Stimulated activated CD4-positive, alpha-beta T cell treated with anti-CD3 and anti-CD28 coated beads, Interleukin-1b, Interleukin-23, amount 100 ng/mL, for 24 hours (primary cell): Measurements from ENCODE around the gene RSPH3.
"Not testable (repeated sequence)": the region's sequence is repeated elsewhere in the genome, so short reads cannot be mapped to it uniquely, and the experiment has no call there.

ENCODE experiments used
- DNase-seq, 4 experiments: peaks; one replicate each; pipeline ENCODE4 v3.0.0-alpha.2; 2020; ENCODE audit warnings: low read depth in 4 of 4, low spot score in 1 of 4

The RSPH3 gene

DNA sequence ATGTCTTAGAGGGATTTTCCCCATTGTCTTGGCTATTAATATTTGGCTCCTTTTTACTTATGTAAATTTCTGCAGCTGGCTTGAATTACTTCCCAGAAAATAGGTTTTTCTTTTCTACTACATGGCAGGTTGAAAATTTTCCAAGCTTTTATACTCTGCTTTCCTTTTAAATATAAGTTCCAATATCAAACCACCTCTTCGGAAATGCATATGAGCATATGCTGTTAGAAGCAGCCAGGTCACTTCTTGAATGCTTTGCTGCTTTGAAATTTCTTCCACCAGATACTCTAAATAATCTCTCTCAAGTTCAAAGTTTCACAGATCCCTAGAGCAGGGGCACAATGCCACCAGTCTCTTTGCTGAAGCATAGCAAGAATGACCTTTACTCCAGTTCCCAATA, 25.2 kb upstream of the RSPH3 start:
- not testable (repeated sequence) for DNase-seq

DNA sequence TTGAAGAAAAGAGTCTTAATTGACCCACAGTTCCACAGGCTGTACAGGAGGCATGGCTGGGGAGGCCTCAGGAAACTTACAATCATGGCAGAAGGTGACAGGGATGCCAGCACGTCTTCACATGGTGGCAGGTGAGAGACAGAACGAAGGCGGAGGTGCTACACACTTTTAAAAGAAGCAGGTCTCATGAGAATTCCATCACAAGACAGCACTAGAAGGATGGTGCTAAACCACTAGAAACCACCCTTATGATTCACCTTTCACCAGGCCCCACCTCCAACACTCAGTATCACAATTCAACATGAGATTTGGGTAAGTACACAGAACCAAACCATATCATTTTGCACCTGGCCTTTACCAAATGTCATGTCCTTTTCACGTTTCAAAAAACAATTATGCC, 23.9 kb upstream of the RSPH3 start:
- no peak for DNase-seq

DNA sequence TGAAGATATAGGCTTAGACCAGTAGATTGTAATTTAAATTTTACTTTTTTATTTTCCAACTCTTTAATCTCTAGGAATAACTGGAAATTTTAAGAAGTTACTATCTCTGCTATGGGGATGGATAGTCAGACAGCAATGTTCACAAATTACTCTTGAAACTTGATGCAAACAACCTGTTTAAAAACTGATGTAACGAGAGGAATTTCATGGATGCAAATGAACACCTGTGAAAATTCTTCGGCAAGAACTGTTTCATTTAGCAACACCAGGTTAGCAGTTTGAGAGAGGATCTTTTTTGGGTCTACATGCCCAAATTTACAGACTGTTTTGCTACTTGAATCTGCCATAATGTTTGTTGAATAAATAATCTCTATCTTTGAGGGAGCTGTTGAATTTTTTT, 20.0 kb upstream of the RSPH3 start:
- no peak for DNase-seq

DNA sequence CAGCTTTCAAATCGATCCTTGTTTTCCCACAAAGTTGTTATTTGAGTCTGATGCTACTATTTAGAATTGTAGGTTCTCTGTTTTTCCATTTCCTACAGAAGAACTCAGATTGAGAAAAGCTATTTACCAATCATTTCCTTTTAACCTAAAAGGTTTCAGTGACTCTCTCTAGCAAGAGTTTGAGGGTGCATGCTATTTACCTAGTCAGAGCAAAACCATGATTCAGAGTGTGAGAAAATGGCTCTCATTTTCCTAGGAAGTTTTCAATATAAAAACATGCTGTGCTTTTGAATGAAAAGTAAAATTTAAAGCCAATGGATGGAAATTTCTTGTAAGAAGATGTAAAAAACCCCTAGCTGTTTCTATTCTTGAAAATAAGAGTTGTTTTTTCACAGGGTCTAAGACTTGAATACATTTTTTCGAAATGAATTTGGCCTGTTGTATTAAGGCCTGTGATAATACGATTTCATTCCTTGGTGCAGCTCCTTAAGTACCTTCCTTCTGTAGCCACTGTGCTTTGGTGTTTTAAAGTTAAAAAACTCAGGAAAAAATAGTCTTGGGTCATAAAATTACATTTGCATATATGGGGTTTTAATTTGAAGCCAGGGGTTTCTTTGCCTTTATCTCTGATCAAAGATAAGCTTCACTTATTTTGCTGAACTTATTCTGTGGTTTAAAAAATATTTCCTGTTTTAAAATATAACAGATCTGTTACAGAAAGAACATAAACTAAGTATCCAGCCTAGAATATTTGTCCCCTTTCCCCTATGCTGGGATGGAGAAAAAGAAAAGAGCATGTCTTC, 18.0 kb upstream of the RSPH3 start:
- no peak for DNase-seq

DNA sequence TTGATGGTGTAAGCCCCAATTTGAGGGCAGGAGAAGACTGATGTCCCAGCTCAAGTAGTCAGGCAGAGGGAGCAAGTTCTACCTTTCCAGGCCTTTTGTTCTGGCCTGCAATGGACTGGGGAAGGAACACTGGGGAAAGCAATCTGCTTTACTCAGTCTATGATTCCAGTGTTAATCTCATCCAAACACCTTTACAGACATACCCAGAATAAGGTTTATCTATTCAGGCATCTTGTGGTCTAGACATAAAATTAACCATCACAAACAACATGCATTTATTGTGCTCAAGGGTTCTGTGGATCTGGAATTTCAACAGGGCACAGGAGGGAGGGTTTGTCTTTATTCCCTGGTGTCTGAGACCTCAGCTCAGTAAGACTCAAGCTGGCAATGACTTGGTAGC, 14.4 kb upstream of the RSPH3 start:
- no peak for DNase-seq

DNA sequence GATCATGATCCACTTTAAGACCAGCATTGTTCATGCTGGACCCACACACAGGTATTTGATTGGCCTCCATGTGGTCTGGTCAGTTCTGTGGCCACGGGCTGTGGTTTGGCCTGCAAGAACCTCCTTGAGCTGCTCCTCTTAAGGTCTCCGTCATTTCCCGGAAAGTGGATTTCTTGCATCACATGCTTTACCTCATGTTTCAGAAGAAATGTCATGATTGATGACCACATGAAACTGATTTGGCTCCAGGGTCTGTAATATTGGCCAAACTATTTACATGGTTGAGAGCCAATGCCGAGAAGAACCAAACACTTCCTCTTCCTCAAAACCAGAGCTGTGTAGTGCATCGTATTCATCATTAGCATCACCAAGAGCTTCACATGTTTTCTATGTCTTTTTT, 13.2 kb upstream of the RSPH3 start:
- no peak for DNase-seq

DNA sequence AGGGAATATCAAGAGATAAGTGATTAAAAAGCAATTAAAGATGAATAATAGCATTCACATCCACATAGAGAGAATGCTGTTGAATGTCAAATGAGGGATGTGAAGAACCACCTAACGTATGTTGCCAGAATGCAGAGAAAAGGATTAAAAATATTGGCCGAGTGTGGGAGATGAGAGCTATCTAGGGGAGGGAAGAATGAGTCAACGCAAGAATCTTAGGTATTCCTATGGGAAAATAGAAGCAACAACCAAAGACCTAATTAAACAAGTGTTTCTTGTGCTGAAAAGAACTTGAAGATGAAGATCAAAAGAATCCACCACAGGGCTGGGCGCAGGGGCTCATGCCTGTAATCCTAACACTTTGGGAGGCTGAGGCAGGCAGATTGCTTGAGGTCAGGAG, 12.2 kb upstream of the RSPH3 start:
- no peak for DNase-seq

DNA sequence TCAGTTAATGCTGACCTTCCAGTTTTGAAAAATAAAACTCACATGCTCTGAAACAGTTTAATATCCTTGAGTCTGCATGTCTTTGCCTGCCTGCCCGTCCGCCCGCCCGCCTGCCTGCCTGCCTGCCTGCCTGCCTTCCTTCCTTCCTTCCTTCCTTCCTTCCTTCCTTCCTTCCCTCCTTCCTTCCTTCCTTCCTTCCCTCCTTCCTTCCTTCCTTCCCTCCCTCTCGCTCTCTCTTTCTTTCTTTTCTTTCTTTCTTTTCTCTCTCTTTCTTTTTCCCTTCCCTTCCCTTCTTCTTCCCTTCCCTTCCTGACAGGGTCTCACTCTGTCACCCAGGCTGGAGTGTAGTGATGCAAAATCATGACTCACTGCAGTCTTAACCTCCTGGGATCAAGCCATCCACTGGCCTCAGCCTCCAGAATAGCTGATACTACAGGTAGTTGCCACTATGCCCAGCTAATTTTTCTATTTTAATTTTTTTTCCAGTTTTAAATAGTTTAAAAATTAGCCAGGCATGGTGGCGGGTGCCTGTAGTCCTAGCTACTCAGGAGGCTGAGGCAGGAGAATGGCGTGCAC, 10.1 kb upstream of the RSPH3 start:
- DNase-seq, result not testable (repeated sequence)

DNA sequence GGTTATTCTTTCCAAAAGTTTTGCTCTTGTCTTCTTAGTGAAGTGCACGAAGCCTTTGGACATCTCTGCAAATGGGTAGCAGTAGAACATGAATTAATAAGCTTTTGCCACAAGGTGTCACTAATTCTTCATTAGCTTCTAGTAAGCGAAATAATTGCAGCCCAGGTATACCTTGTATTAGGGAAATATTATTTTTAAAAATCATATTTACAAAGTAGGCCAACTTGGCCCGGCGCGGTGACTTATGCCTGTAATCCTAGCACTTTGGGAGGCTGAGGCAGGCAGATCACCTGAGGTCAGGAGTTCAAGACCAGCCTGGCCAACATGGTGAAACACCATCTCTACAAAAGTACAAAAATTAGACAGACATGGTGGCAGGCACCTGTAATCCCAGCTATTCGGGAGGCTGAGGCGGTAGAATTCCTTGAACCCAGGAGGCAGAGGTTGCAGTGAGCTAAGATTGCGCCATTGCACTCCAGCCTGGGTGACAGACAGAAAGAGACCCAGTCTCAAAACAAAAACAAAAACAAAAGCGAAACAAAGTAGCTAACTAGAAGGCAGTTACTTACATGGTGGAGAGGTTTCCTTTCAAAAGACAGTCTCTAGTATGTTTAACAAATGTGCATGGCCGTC, 8.8 kb upstream of the RSPH3 start:
- no peak for DNase-seq

DNA sequence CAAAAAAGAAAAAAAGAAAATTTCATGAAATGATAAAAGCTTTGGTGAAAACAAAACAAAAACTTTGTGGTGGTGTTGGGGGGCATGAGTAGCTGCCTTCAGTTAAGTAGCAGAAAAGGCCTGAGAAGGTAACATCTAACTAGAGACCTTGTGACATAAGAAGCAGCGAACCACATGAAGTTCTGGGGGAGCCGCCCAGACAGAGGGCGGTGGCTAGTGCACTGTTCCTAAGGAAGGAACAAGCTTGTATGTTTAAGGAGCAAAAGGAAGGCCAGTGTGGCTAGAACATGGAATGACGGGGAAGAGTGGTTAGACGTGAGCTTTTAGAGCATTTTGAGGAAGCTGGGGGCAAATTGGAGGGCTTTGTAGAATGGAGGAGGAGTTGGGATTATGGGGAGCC, 7.5 kb upstream of the RSPH3 start:
- DNase-seq, result no peak

DNA sequence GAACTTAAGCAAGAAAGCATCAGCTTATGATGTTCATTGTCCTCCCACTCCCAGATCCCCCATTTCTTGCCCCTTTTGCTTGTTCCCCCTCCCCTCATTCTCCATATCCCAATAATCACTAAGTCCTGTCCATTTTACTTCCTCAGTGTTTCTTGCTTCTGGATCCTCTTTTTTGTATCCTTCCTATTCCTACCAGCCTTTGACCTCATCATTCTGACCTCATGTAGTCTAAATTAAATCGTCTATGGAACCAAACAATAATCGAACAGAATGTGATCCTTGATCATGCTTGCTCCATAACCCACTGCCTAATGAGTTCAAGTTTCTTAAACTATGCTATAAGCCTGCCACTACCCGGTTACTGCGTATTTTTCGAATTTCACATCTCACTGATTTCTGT, 5.4 kb upstream of the RSPH3 start:
- no peak for DNase-seq

DNA sequence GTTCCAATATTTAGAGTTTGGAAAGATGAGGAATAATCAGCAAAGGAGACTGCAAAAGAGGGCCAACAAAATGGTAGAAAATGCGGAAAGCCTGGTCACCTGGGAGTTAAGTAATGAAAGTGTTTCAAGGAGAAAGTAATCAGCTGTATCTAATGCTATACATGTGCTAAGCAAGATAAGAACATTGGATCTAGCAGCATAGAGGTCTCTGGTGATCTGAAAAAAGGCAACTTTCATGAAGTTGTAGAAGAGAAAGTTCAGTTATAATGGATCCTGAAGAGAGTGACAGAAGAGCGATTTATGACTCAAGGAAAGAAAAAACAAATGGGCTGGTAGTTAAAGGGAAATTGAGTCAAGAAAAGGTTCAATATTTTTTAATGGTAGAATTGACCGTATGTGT, 4.6 kb upstream of the RSPH3 start:
- DNase-seq, result no peak

DNA sequence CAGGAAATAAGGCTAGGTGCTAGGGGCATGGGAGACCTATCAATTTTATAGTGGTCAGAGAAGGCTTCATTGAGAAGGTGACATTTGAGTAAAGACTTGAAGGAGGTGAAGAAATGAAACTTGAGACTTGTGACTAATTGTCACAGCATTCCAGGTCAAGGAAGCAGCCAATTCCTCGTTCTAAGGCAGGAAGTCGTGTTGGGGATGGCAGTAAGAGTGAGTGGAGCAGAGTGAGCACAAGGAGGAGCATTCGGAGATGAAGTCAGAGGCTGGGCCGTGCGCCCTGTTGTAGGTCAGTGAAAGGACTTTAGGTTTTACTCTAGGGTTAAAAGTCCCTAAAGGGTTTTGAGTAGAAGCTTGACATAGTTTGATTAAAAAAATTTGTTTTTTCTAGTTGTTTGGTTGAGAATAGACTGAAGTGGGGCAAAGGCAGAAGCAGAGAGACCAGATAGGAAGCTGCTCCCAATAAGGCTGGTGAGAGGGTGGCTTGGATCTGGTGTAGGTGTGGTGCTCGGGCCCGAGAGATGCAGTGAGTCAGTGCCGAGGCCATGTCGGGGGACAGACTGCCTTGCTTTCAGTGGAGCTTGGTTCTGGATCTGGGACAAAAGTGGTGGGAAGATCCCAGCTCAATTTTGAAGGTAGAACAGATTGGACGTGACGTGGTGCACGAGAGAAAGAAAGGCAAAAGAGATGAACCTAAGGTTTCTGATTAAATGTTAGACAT, 2.6 kb upstream of the RSPH3 start:
- no peak for DNase-seq

DNA sequence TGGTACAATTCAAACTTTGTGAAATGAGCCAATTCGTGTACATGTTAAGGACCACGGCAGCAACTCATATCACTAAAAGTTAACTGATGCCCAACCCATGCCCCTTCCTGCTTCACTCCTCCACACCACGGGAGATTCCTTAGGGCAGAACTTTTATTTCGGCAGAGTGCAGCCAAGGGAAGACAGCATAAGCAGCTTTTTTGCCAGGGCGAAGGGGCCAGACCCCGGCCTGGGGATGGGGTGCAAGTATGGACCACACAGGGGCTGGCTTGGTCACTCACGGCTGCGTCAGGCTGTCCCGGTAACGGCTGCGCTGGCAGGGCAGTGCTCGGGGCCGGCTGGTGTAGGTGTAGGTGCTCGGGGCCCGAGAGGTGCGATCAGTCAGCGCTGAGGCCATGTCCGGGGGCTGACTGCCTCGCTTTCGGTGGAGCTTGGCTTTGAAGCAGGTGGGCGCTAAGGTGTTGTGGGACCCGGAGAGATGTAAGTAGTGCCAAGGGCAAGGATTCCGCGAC, 792 bp downstream of the RSPH3 start:
- no peak for DNase-seq

DNA sequence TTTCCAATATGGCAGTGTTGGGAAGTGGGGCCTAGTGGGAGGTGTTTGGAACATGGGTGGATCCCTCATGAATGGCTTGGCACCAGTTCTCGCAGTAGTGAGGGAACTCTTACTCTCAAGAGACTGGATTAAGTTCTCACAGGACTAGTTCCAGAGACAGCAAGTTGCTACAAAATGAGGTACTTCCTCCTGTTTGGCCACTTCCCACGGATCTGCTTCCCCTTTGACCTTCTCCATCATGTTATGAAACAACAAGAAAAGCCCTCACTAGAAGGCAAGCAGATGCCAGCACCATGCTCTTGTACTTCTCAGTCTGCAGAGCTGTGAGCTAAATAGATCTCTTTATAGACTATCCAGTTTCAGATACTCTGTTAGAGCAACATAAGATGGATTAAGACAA, 3.1 kb downstream of the RSPH3 start:
- no peak for DNase-seq

DNA sequence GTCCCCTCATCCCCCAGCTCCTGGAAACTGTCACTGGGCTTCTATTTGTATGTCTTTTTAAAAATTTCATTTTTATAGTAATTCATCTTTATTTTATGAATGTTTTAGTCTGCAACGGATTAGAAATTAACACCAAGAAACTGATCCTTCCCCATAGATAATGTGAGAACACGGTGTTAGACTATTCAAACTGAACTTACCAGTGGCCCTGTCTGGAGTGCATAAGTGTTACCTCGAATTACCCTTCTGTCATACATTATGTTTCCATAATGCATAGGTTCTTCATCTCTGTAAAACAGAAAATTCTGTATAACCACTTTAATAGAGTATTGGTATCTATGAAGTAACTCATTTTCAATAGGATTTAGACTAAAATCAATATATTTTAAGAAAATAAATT, 6.4 kb downstream of the RSPH3 start:
- DNase-seq, result no peak

DNA sequence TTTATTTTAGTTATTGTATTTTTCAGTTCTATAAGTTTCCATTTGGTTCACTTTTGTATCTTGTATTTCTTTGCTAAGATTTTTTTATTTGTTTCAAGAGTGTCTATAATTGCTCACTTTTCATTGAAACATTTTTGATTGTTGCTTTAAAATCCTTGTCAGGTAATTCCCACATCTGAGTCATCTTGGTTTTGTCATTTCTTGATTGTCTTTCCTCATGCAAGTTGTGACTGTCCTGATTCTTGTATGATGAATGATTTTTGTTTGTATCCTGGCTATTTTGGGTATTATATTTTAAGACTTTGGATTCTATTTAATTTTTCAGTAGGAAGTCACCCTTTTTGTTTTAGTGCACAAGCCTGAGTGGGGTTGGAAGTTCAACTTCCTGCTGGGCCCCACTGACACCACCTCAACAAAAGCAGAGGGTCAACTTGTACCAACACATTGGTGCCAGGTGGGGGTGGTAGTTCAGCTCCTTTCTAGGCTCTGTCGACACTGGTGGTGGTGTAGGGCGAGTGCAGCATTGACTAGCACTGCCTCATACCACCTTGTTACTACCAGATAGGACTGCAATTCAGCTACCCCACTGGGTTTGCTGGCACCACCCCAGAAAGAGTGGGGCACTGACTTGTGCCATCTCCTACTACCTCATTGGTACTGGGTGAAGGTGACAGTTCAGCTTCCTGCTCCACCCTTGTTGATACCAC, 8.8 kb downstream of the RSPH3 start:
- DNase-seq, result peak in 1 of 4 experiments; percentile 13

DNA sequence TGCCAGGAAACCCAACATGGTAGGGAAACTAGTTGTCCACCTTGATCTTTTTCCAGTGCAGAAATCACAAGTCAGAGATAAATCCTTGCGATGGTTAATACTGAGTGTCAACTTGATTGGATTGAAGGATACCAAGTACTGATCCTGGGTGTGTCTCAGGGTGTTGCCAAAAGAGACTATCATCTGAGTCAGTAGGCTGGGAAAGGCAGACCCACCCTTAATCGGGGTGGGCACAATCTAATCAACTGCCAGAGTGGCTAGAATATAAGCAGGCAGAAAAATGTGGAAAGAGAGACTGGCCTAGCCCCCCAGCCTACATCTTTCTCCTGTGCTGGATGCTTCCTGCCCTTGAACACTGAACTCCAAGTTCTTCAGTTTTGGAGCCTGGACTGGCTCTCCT, 10.3 kb downstream of the RSPH3 start:
- DNase-seq, result not testable (repeated sequence)

DNA sequence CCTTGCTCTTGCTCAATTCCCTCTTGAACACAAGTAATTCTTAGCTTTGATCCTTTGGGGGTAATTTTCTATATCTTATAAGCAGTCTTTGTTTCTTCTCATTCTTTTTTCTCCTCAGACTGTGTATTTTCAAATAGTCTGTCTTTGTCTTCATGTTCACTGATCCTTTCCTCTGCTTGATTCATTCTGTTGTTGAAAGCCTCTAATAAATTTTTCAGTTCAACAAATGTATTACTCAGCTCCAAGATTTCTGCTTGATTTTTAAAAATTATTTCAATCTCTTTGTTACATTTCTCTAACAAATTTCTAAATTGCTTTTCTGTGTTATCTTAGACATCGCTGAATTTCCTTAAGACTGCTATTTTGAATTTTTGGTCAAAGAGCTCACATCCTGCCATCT, 11.5 kb downstream of the RSPH3 start:
- no peak for DNase-seq

DNA sequence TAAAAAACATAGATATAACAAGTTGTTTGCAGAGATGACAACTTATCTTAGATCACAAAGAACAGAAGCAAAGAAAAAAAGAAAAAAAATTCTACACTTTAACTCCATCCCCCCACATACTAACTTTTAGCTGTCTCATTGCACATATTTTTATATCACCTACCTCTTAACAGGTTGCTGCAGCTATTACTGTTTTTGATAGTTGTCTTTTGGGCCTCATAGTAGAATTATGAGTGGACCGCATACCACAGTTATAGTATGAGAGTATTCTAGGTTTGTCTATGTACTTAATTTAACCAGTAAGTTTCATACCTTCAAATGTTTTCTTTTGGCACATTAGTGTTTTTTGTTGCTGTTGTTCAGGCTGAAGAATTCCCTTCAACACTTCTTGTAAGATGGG, 12.3 kb downstream of the RSPH3 start:
- DNase-seq, result no peak

DNA sequence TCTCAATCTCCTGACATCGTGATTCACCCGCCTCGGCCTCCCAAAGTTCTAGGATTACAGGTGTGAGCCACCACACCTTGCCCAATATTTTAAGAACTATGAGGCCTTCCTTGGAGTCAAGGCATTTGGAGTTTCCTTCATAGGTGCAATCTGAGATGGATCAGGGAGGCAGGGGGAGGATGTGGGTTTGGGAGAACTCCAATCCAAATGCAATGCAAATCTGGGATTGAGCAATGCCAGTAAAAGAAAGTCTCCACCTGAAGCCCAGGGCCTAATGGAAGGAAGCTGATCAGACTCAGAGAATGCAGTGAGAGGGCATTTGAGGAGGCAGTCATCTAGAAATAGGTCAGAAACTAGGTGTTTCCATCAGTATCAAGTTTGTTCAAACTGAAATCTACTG, 21.2 kb downstream of the RSPH3 start:
- no peak for DNase-seq
